Uterus (tissue), 2 donors: Measurements from ENCODE around the gene ZNF862.

Source experiments
- CTCF ChIP-seq, 4 experiments: fragments of 200-600 bp in 2 of 4; fragments of 450-650 bp in 2 of 4; sonication (generic) in 2 of 4; IDR thresholded peaks; one replicate each; pipeline ENCODE4 v1.5.1; 2016 to 2019; ENCODE audit warnings: antibody characterized with exemption in 4 of 4, mild to moderate bottlenecking in 2 of 4, moderate library complexity in 1 of 4
- POLR2A ChIP-seq, 2 donors: fragments of 450-650 bp; IDR thresholded peaks; one replicate each; pipeline ENCODE4 v1.6.1; 2016; ENCODE audit warnings: antibody characterized with exemption in 2 of 2, mild to moderate bottlenecking in 1 of 2, moderate library complexity in 1 of 2

GRCh38 chr7:149849174-149849573, 11.0 kb downstream of the ZNF862 start:
- TF ChIP-seq POLR2A (IDR thresholded peaks at IDR 0.05) (no peak), CTCF (IDR thresholded peaks at IDR 0.05) (no peak)
